Endodermal cell (in vitro differentiated cells): Measurements from ENCODE around the gene CROCC. TPM values are rescaled to one million over a fixed set of nuclear protein-coding genes. Genes with fewer than 3 reads are reported as not detected.
A peak's percentile ranks its signal among the peaks of the same experiment; 100 is the strongest.
"Not testable (repeated sequence)": the region's sequence is repeated elsewhere in the genome, so short reads cannot be mapped to it uniquely, and the experiment has no call there.

ENCODE experiments used
- DNase-seq: peaks from one replicate; pipeline ENCODE4 v3.0.0-alpha.2; 2017
- H3K27ac ChIP-seq: 2 replicates; pipeline ENCODE4 v1.5.1; 2013; ENCODE audit warnings: mild to moderate bottlenecking, low read depth, low read length, moderate library complexity
- H3K27me3 ChIP-seq: 2 replicates; pipeline ENCODE4 v1.6.1; 2013; ENCODE audit warnings: mild to moderate bottlenecking, low read length, moderate library complexity; ENCODE audit not compliant: insufficient read depth, control insufficient read depth, poor library complexity, severe bottlenecking
- H3K36me3 ChIP-seq: 2 replicates; pipeline ENCODE4 v1.7.0; 2013; ENCODE audit warnings: mild to moderate bottlenecking, low read length, moderate library complexity; ENCODE audit not compliant: control insufficient read depth, insufficient read depth
- H3K4me1 ChIP-seq: one replicate; pipeline ENCODE4 v1.7.0; 2013; ENCODE audit warnings: low read length; ENCODE audit not compliant: control insufficient read depth, insufficient read depth
- H3K4me3 ChIP-seq: 2 replicates; pipeline ENCODE4 v1.5.1; 2013; ENCODE audit warnings: mild to moderate bottlenecking, low read length, moderate library complexity
- H3K9ac ChIP-seq: 2 replicates; pipeline ENCODE4 v1.6.1; 2013; ENCODE audit warnings: mild to moderate bottlenecking, low read length, moderate library complexity; ENCODE audit not compliant: poor library complexity, severe bottlenecking; ENCODE audit errors: extremely low read depth
- H3K9me3 ChIP-seq: 2 replicates; pipeline ENCODE4 v1.6.1; 2013; ENCODE audit warnings: mild to moderate bottlenecking, low read length, moderate library complexity; ENCODE audit not compliant: control insufficient read depth
- H3K27ac Mint-ChIP-seq: 2 replicates; pipeline ENCODE4 v1.8.0; 2020; ENCODE audit warnings: mixed read lengths
- H3K27me3 Mint-ChIP-seq: 2 replicates; pipeline ENCODE4 v1.8.0; 2021; ENCODE audit warnings: mild to moderate bottlenecking, mixed read lengths; ENCODE audit not compliant: insufficient read depth
- H3K36me3 Mint-ChIP-seq: 2 replicates; pipeline ENCODE4 v1.8.0; 2020; ENCODE audit warnings: low read depth, mixed read lengths
- H3K4me1 Mint-ChIP-seq: 2 replicates; pipeline ENCODE4 v1.8.0; 2020; ENCODE audit warnings: mixed read lengths
- H3K4me3 Mint-ChIP-seq: 2 replicates; pipeline ENCODE4 v1.8.0; 2020; ENCODE audit warnings: mild to moderate bottlenecking, moderate library complexity, mixed read lengths
- H3K9me3 Mint-ChIP-seq: 2 replicates; pipeline ENCODE4 v1.8.0; 2020; ENCODE audit warnings: mild to moderate bottlenecking, mixed read lengths
- CTCF ChIP-seq: fragments of 200-600 bp; sonication (generic); conservative IDR thresholded peaks from 2 replicates; pipeline ENCODE4 v1.5.0; 2021; ENCODE audit warnings: antibody characterized with exemption, mild to moderate bottlenecking
- WGBS, 2 experiments: methylation state at CpG; one replicate each; pipeline versions ENCODE4 v1.1.5 to v1.1.7; 2013; ENCODE audit warnings: missing lambda C conversion rate in 2 of 2, mixed read lengths in 1 of 2; ENCODE audit not compliant: insufficient coverage in 1 of 2, insufficient read length in 1 of 2; 5-methylcytosine and 5-hydroxymethylcytosine counted together
- total RNA-seq, 2 donors: library from RNA; stranded (reverse); fragmentation: NEBNext Ultra II Directional in 1 of 2; extraction: Animal tissue kit (Norgen Biotek cat#: 25700) in 1 of 2; gene quantifications; 2 replicates in 1 of 2; 3 replicates in 1 of 2; pipeline ENCODE4 v1.2.1, GENCODE V29; 2021

CROCC gene
- total RNA-seq, 2 donors from 2014 or later = 58.4 to 61.8 TPM

GRCh38 chr1:16918371-16918770 is 3.4 kb upstream of the CROCC start:
- Histone ChIP-seq H3K9ac (no peak overlapping the region), H3K4me1 (peaks cover 3% of the 10 kb centered on the region), H3K9me3 (no peaks in the 10 kb centered on the region), H3K4me3 (no peak overlapping the region), H3K36me3 (no peaks in the 10 kb centered on the region), H3K27ac (no peak overlapping the region), H3K27me3 (no peaks in the 10 kb centered on the region)
- H3K36me3 Mint-ChIP-seq = no peaks in the 10 kb centered on the region
- no peak for DNase-seq
- no peaks in the 10 kb centered on the region for H3K27me3 Mint-ChIP-seq
- H3K27ac Mint-ChIP-seq = no peak overlapping the region
- no peaks in the 10 kb centered on the region for H3K9me3 Mint-ChIP-seq
- no peak overlapping the region for H3K4me3 Mint-ChIP-seq
- no peak for TF ChIP-seq CTCF
- 81 to 86% methylated on average over 1 to 3 of the region's 3 CpGs for WGBS, 2 experiments
- H3K4me1 Mint-ChIP-seq = peaks cover 12% of the 10 kb centered on the region

GRCh38 chr1:16918936-16919665 is 2.6 kb upstream of the CROCC start:
- H3K9me3 Mint-ChIP-seq, H3K36me3 ChIP-seq, H3K4me3 Mint-ChIP-seq, H3K9ac ChIP-seq, H3K4me3 ChIP-seq, H3K36me3 Mint-ChIP-seq, H3K27ac Mint-ChIP-seq, H3K27me3 Mint-ChIP-seq, H3K9me3 ChIP-seq, H3K4me1 ChIP-seq, H3K27ac ChIP-seq, H3K27me3 ChIP-seq: not testable (repeated sequence)
- peaks cover 12% of the 10 kb centered on the region for H3K4me1 Mint-ChIP-seq
- WGBS, 2 experiments = 87 to 88% methylated on average over 13 to 15 of the region's 15 CpGs
- peak; percentile 38 for DNase-seq

- no peak for TF ChIP-seq CTCF
- no peaks in the 10 kb centered on the region for H3K9me3 ChIP-seq
- Mint-ChIP-seq H3K9me3 (no peaks in the 10 kb centered on the region), H3K27me3 (no peaks in the 10 kb centered on the region), H3K36me3 (no peaks in the 10 kb centered on the region), H3K4me1 (peaks cover 6% of the 10 kb centered on the region), H3K27ac (peak overlapping the region; percentile 72), H3K4me3 (peak overlapping the region; percentile 64)
- WGBS, 2 experiments = 91 to 94% methylated on average over 10 of the region's 10 CpGs
- H3K4me1 ChIP-seq = peaks cover 3% of the 10 kb centered on the region
- no peak overlapping the region for H3K27ac ChIP-seq
- no peaks in the 10 kb centered on the region for H3K27me3 ChIP-seq
- no peak overlapping the region for H3K4me3 ChIP-seq
- no peaks in the 10 kb centered on the region for H3K36me3 ChIP-seq
- H3K9ac ChIP-seq = no peak overlapping the region
- DNase-seq = no peak
Measured at GRCh38 chr1:16920951-16921350, 780 bp upstream of the CROCC start.

- 87 to 92% methylated on average over 7 to 10 of the region's 10 CpGs for WGBS, 2 experiments
- Histone ChIP-seq H3K9ac (no peak overlapping the region), H3K27ac (no peak overlapping the region), H3K9me3 (no peaks in the 10 kb centered on the region), H3K27me3 (no peaks in the 10 kb centered on the region), H3K4me1 (peaks cover 7% of the 10 kb centered on the region), H3K36me3 (no peaks in the 10 kb centered on the region), H3K4me3 (peak overlapping the region; percentile 76)
- Mint-ChIP-seq H3K27me3 (no peaks in the 10 kb centered on the region), H3K27ac (no peak overlapping the region), H3K36me3 (peaks cover 4% of the 10 kb centered on the region), H3K4me3 (peak overlapping the region; percentile 64), H3K4me1 (peaks cover 14% of the 10 kb centered on the region), H3K9me3 (no peaks in the 10 kb centered on the region)
- TF ChIP-seq CTCF = no peak
- DNase-seq = peak; percentile 41
Measured at GRCh38 chr1:16922466-16922865, 735 bp downstream of the CROCC start.
